CD4-positive, CD25-positive, alpha-beta regulatory T cell (primary cell): ENCODE data around the gene UBE2J1. TPM values are rescaled to one million over a fixed set of nuclear protein-coding genes. Genes with fewer than 3 reads are reported as not detected.

Source experiments
- ATAC-seq, 2 donors: fragments of 150-1000 bp; cut with Tn5 transposase; one replicate each; pipeline ENCODE4 v1.10.0; 2021; ENCODE audit warnings: low read depth in 2 of 2, moderate number of reproducible peaks in 2 of 2, moderate library complexity in 1 of 2
- DNase-seq, 3 donors: peaks; one replicate each; pipeline versions ENCODE4 v3.0.0 to v3.0.0-alpha.2; 2012 to 2022; ENCODE audit warnings: mixed read lengths in 1 of 3
- H3K27ac ChIP-seq: one replicate; pipeline ENCODE4 v1.7.0; 2013; ENCODE audit warnings: mild to moderate bottlenecking, low read length; ENCODE audit not compliant: insufficient read depth, poor library complexity, severe bottlenecking
- H3K27me3 ChIP-seq: one replicate; pipeline ENCODE4 v1.7.0; 2013; ENCODE audit warnings: low read length; ENCODE audit not compliant: control insufficient read depth, insufficient read depth
- H3K36me3 ChIP-seq: one replicate; pipeline ENCODE4 v1.7.0; 2013; ENCODE audit warnings: mild to moderate bottlenecking, low read length, moderate library complexity; ENCODE audit not compliant: control insufficient read depth, insufficient read depth
- H3K4me1 ChIP-seq: 2 replicates; pipeline ENCODE4 v1.7.0; 2013; ENCODE audit warnings: mild to moderate bottlenecking, low read length; ENCODE audit not compliant: insufficient read depth, control insufficient read depth, poor library complexity, severe bottlenecking
- H3K4me3 ChIP-seq: one replicate; pipeline ENCODE4 v1.7.0; 2013; ENCODE audit warnings: low read depth, mild to moderate bottlenecking, low read length, moderate library complexity
- H3K9me3 ChIP-seq, 2 experiments: 1 replicate in 1 of 2; 2 replicates in 1 of 2; pipeline ENCODE4 v1.7.0; 2013; ENCODE audit warnings: low read length in 2 of 2, mild to moderate bottlenecking in 1 of 2, moderate library complexity in 1 of 2; ENCODE audit not compliant: control insufficient read depth in 2 of 2
- H3K27ac Mint-ChIP-seq, 3 donors: one replicate each; pipeline ENCODE4 v1.8.0; 2020 to 2022; ENCODE audit warnings: mild to moderate bottlenecking in 3 of 3, mixed read lengths in 3 of 3, moderate library complexity in 2 of 3
- H3K27me3 Mint-ChIP-seq: one replicate; pipeline ENCODE4 v1.8.0; 2022; ENCODE audit warnings: mild to moderate bottlenecking, mixed read lengths
- H3K36me3 Mint-ChIP-seq: one replicate; pipeline ENCODE4 v1.8.0; 2020; ENCODE audit warnings: mixed read lengths
- H3K4me1 Mint-ChIP-seq, 4 donors: one replicate each; pipeline ENCODE4 v1.8.0; 2020 to 2022; ENCODE audit warnings: mixed read lengths in 4 of 4, mild to moderate bottlenecking in 1 of 4
- H3K4me3 Mint-ChIP-seq, 4 donors: one replicate each; pipeline ENCODE4 v1.8.0; 2020 to 2022; ENCODE audit warnings: mild to moderate bottlenecking in 4 of 4, mixed read lengths in 4 of 4, moderate library complexity in 3 of 4
- H3K9me3 Mint-ChIP-seq, 7 donors: one replicate each; pipeline ENCODE4 v1.8.0; 2020 to 2022; ENCODE audit warnings: mixed read lengths in 7 of 7, mild to moderate bottlenecking in 3 of 7, moderate library complexity in 2 of 7
- polyA plus RNA-seq, 4 donors: library from polyadenylated mRNA; unstranded; fragments of 300-500 nt; fragmentation: Illumina TruSeq; gene quantifications; one replicate each; pipeline ENCODE4 v1.2.3, GENCODE V29; 2021
- total RNA-seq: library from RNA; stranded (reverse); gene quantifications from one replicate; pipeline ENCODE4 v1.2.3, GENCODE V29; 2022

Gene UBE2J1
- total and polyA plus RNA-seq, 5 donors from 2014 or later: 30.0 to 50.6 (median 34.1) TPM

GRCh38 chr6:89361171-89361570 is 8.6 kb upstream of the UBE2J1 start:
- no peaks in the 10 kb centered on the region for H3K27me3 Mint-ChIP-seq
- H3K4me3 ChIP-seq: no peak overlapping the region
- ATAC-seq (no peak), DNase-seq (no peak)
- no peaks in the 10 kb centered on the region for H3K9me3 ChIP-seq
- H3K9me3 Mint-ChIP-seq: no peaks in the 10 kb centered on the region
- H3K4me1 ChIP-seq: peaks cover 12% of the 10 kb centered on the region
- no peaks in the 10 kb centered on the region for H3K27me3 ChIP-seq
- no peaks in the 10 kb centered on the region for H3K36me3 Mint-ChIP-seq
- H3K4me3 Mint-ChIP-seq: no peak overlapping the region
- H3K27ac Mint-ChIP-seq: no peak overlapping the region
- no peaks in the 10 kb centered on the region for H3K36me3 ChIP-seq
- H3K4me1 Mint-ChIP-seq: peaks cover 23 to 55% (median 44%) of the 10 kb centered on the region in 4 donors
- no peak overlapping the region for H3K27ac ChIP-seq

DNA sequence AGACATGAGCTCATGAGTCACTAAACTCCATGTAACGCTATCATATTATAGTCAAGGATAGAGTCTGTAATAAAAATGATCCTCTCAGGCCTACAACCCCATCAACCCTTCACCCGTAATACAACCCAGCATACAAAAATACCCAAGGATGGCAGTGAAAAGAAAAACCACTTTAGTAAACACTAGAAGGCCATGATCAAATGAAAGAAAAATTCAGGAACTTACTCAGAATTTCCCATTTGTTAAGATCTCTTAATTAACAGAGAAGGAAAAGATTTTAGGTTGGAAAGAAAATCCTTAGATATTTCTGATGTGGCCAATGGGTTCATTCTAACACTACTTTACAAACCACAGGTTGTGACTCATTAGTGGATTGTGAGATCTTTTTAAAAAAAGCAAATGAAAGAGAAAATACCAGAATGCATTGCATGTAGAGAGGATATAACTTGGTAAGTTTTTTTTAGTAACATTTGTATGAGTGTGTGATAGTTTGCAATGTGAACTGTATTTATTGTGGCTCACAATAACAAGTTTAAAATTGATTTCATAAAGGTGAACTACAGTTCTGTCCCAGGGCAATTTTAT is 8.0 kb upstream of the UBE2J1 start:
- Mint-ChIP-seq H3K36me3 (no peaks in the 10 kb centered on the region), H3K4me1 (peaks cover 23 to 58% (median 45%) of the 10 kb centered on the region in 4 donors), H3K4me3 (peak overlapping the region in 2 of 4 donors; percentile 4 to 22), H3K9me3 (no peaks in the 10 kb centered on the region), H3K27ac (peak overlapping the region in 2 of 3 donors; percentile 5 to 36), H3K27me3 (no peaks in the 10 kb centered on the region)
- no peak overlapping the region for H3K4me3 ChIP-seq
- peaks cover 15% of the 10 kb centered on the region for H3K4me1 ChIP-seq
- no peak overlapping the region for H3K27ac ChIP-seq
- no peaks in the 10 kb centered on the region for H3K27me3 ChIP-seq
- ATAC-seq (peak; percentile 78 to 85), DNase-seq (peak in 2 of 3 donors; percentile 26 to 60)
- no peaks in the 10 kb centered on the region for H3K9me3 ChIP-seq
- no peaks in the 10 kb centered on the region for H3K36me3 ChIP-seq

- H3K27ac Mint-ChIP-seq: no peak overlapping the region
- Histone ChIP-seq H3K9me3 (no peaks in the 10 kb centered on the region), H3K4me1 (peaks cover 15% of the 10 kb centered on the region), H3K27ac (no peak overlapping the region), H3K36me3 (no peaks in the 10 kb centered on the region), H3K27me3 (no peaks in the 10 kb centered on the region), H3K4me3 (no peak overlapping the region)
- H3K27me3 Mint-ChIP-seq: no peaks in the 10 kb centered on the region
- H3K4me3 Mint-ChIP-seq: peak overlapping the region in 2 of 4 donors; percentile 1 to 30
- no peak for DNase-seq
- H3K36me3 Mint-ChIP-seq: no peaks in the 10 kb centered on the region
- ATAC-seq: no peak
- no peaks in the 10 kb centered on the region for H3K9me3 Mint-ChIP-seq
- H3K4me1 Mint-ChIP-seq: peaks cover 23 to 54% (median 41%) of the 10 kb centered on the region in 4 donors
Observed at GRCh38 chr6:89359561-89359960, 7.0 kb upstream of the UBE2J1 start.

- Histone ChIP-seq H3K9me3 (no peaks in the 10 kb centered on the region), H3K27ac (peak overlapping the region; percentile 56), H3K36me3 (no peaks in the 10 kb centered on the region), H3K27me3 (no peaks in the 10 kb centered on the region), H3K4me3 (peak overlapping the region; percentile 86), H3K4me1 (peaks cover 27% of the 10 kb centered on the region)
- Mint-ChIP-seq H3K4me1 (peaks cover 26 to 61% (median 46%) of the 10 kb centered on the region in 4 donors), H3K27ac (peak overlapping the region; percentile 92 to 98 (median 95)), H3K4me3 (peak overlapping the region; percentile 88 to 98 (median 93)), H3K27me3 (no peaks in the 10 kb centered on the region), H3K36me3 (no peaks in the 10 kb centered on the region), H3K9me3 (no peaks in the 10 kb centered on the region)
- ATAC-seq (peak in 1 of 2 donors; percentile 34), DNase-seq (peak in 2 of 3 donors; percentile 29 to 66)
Observed at GRCh38 chr6:89357390-89357789, 4.9 kb upstream of the UBE2J1 start.

- H3K4me3 ChIP-seq: peak overlapping the region; percentile 86
Observed at GRCh38 chr6:89356642-89357170, 4.2 kb upstream of the UBE2J1 start.

DNA sequence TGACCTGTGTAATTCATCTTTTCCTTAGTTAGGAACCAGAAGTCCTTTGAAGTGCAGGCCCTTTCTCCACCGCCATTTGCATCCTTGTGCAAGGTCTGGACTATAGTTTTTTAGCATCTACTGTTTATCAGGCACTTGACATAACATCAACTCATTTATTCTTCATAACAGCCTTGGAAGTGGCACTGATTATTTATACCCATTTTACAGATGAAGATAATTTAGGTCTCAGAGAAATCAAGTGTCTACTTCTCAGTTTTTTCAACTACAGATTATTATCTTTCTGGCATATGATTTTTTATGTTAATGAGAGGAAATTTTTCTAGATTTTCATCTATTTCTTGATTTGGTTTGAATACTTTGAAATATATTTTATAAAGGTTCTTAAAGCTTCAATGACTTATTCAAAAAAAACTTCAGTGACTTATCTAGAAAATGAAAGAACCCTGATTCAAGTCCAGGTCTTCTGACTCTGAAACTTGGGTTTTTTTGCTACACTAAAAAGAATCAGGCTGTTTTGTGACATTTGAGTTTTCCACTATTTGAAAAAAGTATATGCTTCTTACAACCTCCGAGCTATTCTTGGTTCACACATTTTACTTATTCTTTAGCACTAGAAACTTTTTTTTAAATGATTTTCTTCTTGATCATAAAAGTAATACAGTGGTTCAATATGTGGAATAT is 3.1 kb upstream of the UBE2J1 start:
- Mint-ChIP-seq H3K9me3 (no peaks in the 10 kb centered on the region), H3K27ac (peak overlapping the region in 2 of 3 donors; percentile 43 to 95), H3K4me1 (peaks cover 24 to 70% (median 47%) of the 10 kb centered on the region in 4 donors), H3K36me3 (no peaks in the 10 kb centered on the region), H3K27me3 (no peaks in the 10 kb centered on the region), H3K4me3 (peak overlapping the region in 1 of 4 donors; percentile 72)
- Histone ChIP-seq H3K36me3 (no peaks in the 10 kb centered on the region), H3K27ac (no peak overlapping the region), H3K27me3 (no peaks in the 10 kb centered on the region), H3K4me1 (peaks cover 40% of the 10 kb centered on the region), H3K4me3 (no peak overlapping the region), H3K9me3 (no peaks in the 10 kb centered on the region)
- DNase-seq (no peak), ATAC-seq (no peak)

More at GRCh38 chr6:89356642-89357170, 4.2 kb upstream of the UBE2J1 start:
- Histone ChIP-seq H3K4me1 (peaks cover 29% of the 10 kb centered on the region), H3K27ac (peak overlapping the region; percentile 56), H3K9me3 (no peaks in the 10 kb centered on the region), H3K36me3 (no peaks in the 10 kb centered on the region), H3K27me3 (no peaks in the 10 kb centered on the region)
- DNase-seq (peak in 1 of 3 donors; percentile 37), ATAC-seq (no peak)
- H3K4me1 Mint-ChIP-seq: peaks cover 26 to 65% (median 49%) of the 10 kb centered on the region in 4 donors
- no peaks in the 10 kb centered on the region for H3K27me3 Mint-ChIP-seq
- H3K27ac Mint-ChIP-seq: peak overlapping the region; percentile 92 to 98 (median 95)
- H3K9me3 Mint-ChIP-seq: no peaks in the 10 kb centered on the region
- H3K4me3 Mint-ChIP-seq: peak overlapping the region; percentile 88 to 98 (median 93)
- no peaks in the 10 kb centered on the region for H3K36me3 Mint-ChIP-seq

GRCh38 chr6:89353702-89354392 is 1.3 kb upstream of the UBE2J1 start:
- ATAC-seq (no peak), DNase-seq (no peak)
- Histone ChIP-seq H3K4me1 (peaks cover 56% of the 10 kb centered on the region), H3K4me3 (peak overlapping the region; percentile 14), H3K9me3 (no peaks in the 10 kb centered on the region), H3K27me3 (no peaks in the 10 kb centered on the region), H3K27ac (peak overlapping the region; percentile 87), H3K36me3 (no peaks in the 10 kb centered on the region)
- Mint-ChIP-seq H3K9me3 (no peaks in the 10 kb centered on the region), H3K27ac (peak overlapping the region; percentile 91 to 99 (median 95)), H3K4me3 (peak overlapping the region; percentile 87 to 95 (median 92)), H3K27me3 (no peaks in the 10 kb centered on the region), H3K36me3 (no peaks in the 10 kb centered on the region), H3K4me1 (peaks cover 30 to 76% (median 57%) of the 10 kb centered on the region in 4 donors)
